ENCODE measurements around the gene DOK7.

DNA sequence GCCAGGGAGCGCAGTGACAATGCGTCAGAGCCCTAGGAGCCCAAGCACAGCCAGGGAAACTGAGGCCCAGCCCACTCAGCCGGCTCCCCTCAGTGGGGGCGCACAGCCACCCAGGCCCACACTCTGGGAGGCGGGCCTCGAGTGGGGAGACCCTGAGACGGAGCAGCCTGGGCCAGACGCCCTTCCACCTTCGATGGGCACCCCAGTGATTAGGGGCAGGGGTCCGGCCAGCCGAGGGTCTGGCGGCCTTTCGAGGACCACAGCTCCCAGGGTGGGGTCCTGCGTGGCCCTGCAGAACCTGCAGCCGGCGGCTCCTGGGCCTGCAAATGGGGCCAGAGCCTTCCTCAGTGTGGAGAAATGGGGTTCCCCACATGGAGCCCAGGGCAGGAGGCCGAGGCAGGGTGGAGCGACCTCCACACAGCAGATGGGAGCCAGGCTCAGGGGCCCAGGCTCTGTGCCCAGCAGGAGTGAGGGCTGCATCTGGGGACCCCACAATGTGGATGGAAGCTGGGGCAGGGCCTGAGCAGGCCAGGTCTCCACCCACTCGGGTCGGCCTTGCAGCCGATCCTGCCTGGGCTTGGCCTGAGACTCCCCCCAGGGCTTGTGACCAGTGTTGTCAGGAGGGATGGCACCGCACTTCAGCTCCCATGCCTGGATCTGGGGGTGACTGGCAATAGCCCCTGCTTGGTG lies 16.3 kb upstream of the DOK7 start:
- TF ChIP-seq, protein P1, sequence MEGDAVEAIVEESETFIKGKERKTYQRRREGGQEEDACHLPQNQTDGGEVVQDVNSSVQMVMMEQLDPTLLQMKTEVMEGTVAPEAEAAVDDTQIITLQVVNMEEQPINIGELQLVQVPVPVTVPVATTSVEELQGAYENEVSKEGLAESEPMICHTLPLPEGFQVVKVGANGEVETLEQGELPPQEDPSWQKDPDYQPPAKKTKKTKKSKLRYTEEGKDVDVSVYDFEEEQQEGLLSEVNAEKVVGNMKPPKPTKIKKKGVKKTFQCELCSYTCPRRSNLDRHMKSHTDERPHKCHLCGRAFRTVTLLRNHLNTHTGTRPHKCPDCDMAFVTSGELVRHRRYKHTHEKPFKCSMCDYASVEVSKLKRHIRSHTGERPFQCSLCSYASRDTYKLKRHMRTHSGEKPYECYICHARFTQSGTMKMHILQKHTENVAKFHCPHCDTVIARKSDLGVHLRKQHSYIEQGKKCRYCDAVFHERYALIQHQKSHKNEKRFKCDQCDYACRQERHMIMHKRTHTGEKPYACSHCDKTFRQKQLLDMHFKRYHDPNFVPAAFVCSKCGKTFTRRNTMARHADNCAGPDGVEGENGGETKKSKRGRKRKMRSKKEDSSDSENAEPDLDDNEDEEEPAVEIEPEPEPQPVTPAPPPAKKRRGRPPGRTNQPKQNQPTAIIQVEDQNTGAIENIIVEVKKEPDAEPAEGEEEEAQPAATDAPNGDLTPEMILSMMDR (IDR thresholded peaks at IDR 0.05) = no peak
- no peak for TF ChIP-seq POLR2AphosphoS5 (IDR thresholded peaks at IDR 0.05)
- no peak for TF ChIP-seq EP300 (IDR thresholded peaks at IDR 0.05)

Data from sigmoid colon (tissue), 4 donors.